ENCODE results near the gene PRODH2. TPM values are rescaled to one million over a fixed set of nuclear protein-coding genes. Genes with fewer than 3 reads are reported as not detected.

Gene PRODH2
- total RNA-seq, 1 donor from 2014 or later = not detected

GRCh38 chr19:35757749-35758608, 54.7 kb downstream of the PRODH2 start, which contains the start of gene PROSER3:
PROSER3 (plus strand) TSS chr19:35758176; CDS start chr19:35758216, 40 bp downstream.
- Mint-ChIP-seq H3K36me3 (ENCODE audit: low read depth, unreplicated experiment) (peaks cover 8% of the 10 kb centered on the region), H3K27ac (ENCODE audit: unreplicated experiment) (peak within 1 kb of the TSS; percentile 86), H3K4me1 (ENCODE audit: unreplicated experiment) (peaks cover 18% of the 10 kb centered on the region), H3K4me3 (ENCODE audit: unreplicated experiment) (peak within 1 kb of the TSS; percentile 94), H3K9me3 (ENCODE audit: unreplicated experiment) (no peaks in the 10 kb centered on the region), H3K27me3 (ENCODE audit: unreplicated experiment) (peaks cover 27% of the 10 kb centered on the region)
- DNase-seq (ENCODE audit: low spot score) = peak; percentile 93
- TF ChIP-seq, protein P1, sequence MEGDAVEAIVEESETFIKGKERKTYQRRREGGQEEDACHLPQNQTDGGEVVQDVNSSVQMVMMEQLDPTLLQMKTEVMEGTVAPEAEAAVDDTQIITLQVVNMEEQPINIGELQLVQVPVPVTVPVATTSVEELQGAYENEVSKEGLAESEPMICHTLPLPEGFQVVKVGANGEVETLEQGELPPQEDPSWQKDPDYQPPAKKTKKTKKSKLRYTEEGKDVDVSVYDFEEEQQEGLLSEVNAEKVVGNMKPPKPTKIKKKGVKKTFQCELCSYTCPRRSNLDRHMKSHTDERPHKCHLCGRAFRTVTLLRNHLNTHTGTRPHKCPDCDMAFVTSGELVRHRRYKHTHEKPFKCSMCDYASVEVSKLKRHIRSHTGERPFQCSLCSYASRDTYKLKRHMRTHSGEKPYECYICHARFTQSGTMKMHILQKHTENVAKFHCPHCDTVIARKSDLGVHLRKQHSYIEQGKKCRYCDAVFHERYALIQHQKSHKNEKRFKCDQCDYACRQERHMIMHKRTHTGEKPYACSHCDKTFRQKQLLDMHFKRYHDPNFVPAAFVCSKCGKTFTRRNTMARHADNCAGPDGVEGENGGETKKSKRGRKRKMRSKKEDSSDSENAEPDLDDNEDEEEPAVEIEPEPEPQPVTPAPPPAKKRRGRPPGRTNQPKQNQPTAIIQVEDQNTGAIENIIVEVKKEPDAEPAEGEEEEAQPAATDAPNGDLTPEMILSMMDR (IDR thresholded peaks at IDR 0.05; ENCODE audit: unreplicated experiment) = no peak

DNA sequence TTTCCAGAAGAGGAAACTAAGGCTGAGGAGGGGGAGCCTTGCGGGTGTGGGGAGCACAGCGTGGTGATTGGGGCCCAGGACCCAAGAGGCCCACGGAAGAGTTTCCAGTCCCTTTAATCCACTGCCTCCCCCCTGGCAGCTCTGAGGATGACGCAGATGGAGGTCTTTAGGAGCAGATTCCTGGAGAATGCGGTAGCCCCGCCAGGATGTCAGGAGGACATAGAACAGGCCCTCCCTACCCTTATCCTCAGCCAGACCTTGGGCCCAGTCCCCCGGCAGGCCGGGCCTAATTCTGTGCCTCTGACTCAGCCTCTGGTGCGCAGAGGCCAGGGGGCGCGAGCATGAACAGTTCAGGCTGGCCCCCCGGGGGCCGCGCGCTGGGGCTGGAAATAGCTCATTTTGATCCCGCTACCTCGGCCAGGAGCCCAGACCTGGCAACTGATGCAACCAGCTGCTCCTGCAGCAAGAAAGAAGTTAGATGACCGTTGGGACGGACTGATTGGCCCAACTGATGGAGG, 55.4 kb downstream of the PRODH2 start:
- Mint-ChIP-seq H3K27me3 (ENCODE audit: unreplicated experiment) (peaks cover 27% of the 10 kb centered on the region), H3K4me3 (ENCODE audit: unreplicated experiment) (peak overlapping the region; percentile 94), H3K4me1 (ENCODE audit: unreplicated experiment) (peaks cover 18% of the 10 kb centered on the region), H3K9me3 (ENCODE audit: unreplicated experiment) (no peaks in the 10 kb centered on the region), H3K27ac (ENCODE audit: unreplicated experiment) (no peak overlapping the region), H3K36me3 (ENCODE audit: low read depth, unreplicated experiment) (peaks cover 8% of the 10 kb centered on the region)
- peak; percentile 32 for DNase-seq (ENCODE audit: low spot score)
- TF ChIP-seq, protein P1 (IDR thresholded peaks at IDR 0.05; ENCODE audit: unreplicated experiment) = no peak

DNA sequence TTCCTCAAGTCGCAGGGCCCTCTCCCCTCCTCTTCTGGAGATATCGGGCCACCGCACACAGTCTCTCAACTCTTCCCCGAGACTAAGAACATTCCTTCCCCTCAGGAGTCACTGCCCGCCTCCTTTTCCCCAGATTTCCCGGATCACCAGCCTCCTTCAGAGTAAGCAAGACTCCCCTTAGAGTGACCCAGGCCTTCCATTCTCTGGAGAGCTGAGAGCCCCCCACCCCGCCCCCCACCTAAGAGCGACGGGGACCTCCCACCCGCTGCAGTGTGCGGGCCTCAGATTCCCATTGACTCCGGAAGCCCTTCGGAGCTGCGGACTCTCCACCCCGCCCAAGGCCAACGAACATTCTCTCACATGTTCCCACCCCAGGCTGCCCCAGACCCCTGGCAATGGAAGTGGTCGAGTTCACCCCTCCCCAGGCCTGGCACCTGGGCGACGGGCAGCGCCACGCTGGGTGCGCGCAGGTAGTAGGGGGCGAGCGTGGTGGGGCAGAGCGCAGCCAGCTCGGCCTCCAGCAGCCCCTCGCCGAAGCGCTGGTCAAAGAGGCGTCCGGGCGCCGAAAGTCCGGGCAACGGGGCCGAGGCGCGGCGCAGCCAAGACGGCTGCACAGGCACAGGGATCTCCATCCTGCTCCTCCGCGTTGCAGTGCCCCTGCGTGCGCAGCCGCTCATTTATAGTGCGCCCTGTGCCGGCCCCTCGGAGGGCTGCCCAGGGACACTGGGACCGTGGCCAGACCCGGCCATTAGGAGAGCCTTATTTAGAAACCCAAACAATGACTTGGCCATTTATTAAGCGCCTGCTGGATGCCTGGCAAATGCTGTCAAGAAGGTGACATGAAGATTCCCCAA, 56.0 kb downstream of the PRODH2 start, which contains the start of gene HSPB6:
Gene HSPB6 (minus strand): TSS at position 653 of the 854 bp plus-strand sequence. CDS start 21 bp downstream, at position 632.
- H3K27me3 Mint-ChIP-seq (ENCODE audit: unreplicated experiment) = peaks cover 25% of the 10 kb centered on the region
- peak within 1 kb of the TSS; percentile 86 for H3K27ac Mint-ChIP-seq (ENCODE audit: unreplicated experiment)
- peak within 1 kb of the TSS; percentile 94 for H3K4me3 Mint-ChIP-seq (ENCODE audit: unreplicated experiment)
- H3K4me1 Mint-ChIP-seq (ENCODE audit: unreplicated experiment) = peaks cover 18% of the 10 kb centered on the region
- H3K9me3 Mint-ChIP-seq (ENCODE audit: unreplicated experiment) = no peaks in the 10 kb centered on the region
- peaks cover 8% of the 10 kb centered on the region for H3K36me3 Mint-ChIP-seq (ENCODE audit: low read depth, unreplicated experiment)
- TF ChIP-seq, protein P1 (IDR thresholded peaks at IDR 0.05; ENCODE audit: unreplicated experiment) = no peak
- peak; percentile 37 for DNase-seq (ENCODE audit: low spot score)

GRCh38 chr19:35755550-35756376, 56.9 kb downstream of the PRODH2 start:
- H3K27ac Mint-ChIP-seq (ENCODE audit: unreplicated experiment) = no peak overlapping the region
- H3K36me3 Mint-ChIP-seq (ENCODE audit: low read depth, unreplicated experiment) = peaks cover 8% of the 10 kb centered on the region
- peak overlapping the region; percentile 81 for H3K4me3 Mint-ChIP-seq (ENCODE audit: unreplicated experiment)
- TF ChIP-seq, protein P1 (IDR thresholded peaks at IDR 0.05; ENCODE audit: unreplicated experiment) = no peak
- H3K4me1 Mint-ChIP-seq (ENCODE audit: unreplicated experiment) = peaks cover 18% of the 10 kb centered on the region
- H3K27me3 Mint-ChIP-seq (ENCODE audit: unreplicated experiment) = peaks cover 25% of the 10 kb centered on the region
- H3K9me3 Mint-ChIP-seq (ENCODE audit: unreplicated experiment) = no peaks in the 10 kb centered on the region
- no peak for DNase-seq (ENCODE audit: low spot score)
